Right cardiac atrium (tissue), 5 donors: Measurements from ENCODE around the gene KLF2. TPM values are rescaled to one million over a fixed set of nuclear protein-coding genes. Genes with fewer than 3 reads are reported as not detected.

Experiments used
- ATAC-seq, 2 donors: fragments of 200-7000 bp; cut with Tn5 transposase; one replicate each; pipeline versions ENCODE4 v1.8.0 to v1.9.1; 2020; ENCODE audit warnings: moderate library complexity in 2 of 2, mild to moderate bottlenecking in 1 of 2
- DNase-seq, 3 donors: peaks; one replicate each; pipeline ENCODE4 v3.0.0-alpha.2; 2020
- H3K27ac ChIP-seq: one replicate; pipeline ENCODE4 v1.5.1; 2013; ENCODE audit warnings: mild to moderate bottlenecking, low read length, control low read depth, moderate library complexity
- H3K27me3 ChIP-seq: one replicate; pipeline ENCODE4 v1.6.1; 2013; ENCODE audit not compliant: control insufficient read depth, insufficient read depth
- H3K4me1 ChIP-seq: one replicate; pipeline ENCODE4 v1.6.1; 2013; ENCODE audit warnings: low read length; ENCODE audit not compliant: control insufficient read depth, insufficient read depth
- H3K4me3 ChIP-seq: one replicate; pipeline ENCODE4 v1.5.1; 2013; ENCODE audit warnings: low read length, control low read depth
- H3K9me3 ChIP-seq: one replicate; pipeline ENCODE4 v1.6.1; 2013; ENCODE audit warnings: low read length; ENCODE audit not compliant: control insufficient read depth
- WGBS: extraction: QIAGEN DNeasy Blood & Tissue Kit; methylation state at CpG from one replicate; pipeline ENCODE4 v1.1.7; 2013; 5-methylcytosine and 5-hydroxymethylcytosine counted together
- intact Hi-C, 4 donors: fragments of 100-400 bp; cut with DNase I; formaldehyde crosslinking; loops; one replicate each; pipeline versions ENCODE4 v1.11.0 to v1.14.0; 2022 to 2023
- polyA plus RNA-seq: library from polyadenylated mRNA; stranded (reverse); fragments of 200-250 nt; gene quantifications from one replicate; pipeline ENCODE4 v1.2.3, GENCODE V29; 2013
- total RNA-seq, 4 donors: library from RNA; stranded (reverse); fragmentation: NEBNext Ultra II Directional; extraction: Animal tissue kit (Norgen Biotek cat#: 25700); gene quantifications; one replicate each; pipeline ENCODE4 v1.2.1, GENCODE V29; 2021
- donor health status: healthy with polysubstance abuse.
- donor health status: DM: no; HTN: yes; CAD: no.
- donor health status: DM: no; HTN: no; CAD: no.
- donor health status: DM: no; HTN: yes; CAD: no; lungs with severe emphysema.
- donor health status: DM: yes; HTN: yes; CAD: no.

Gene KLF2
- total and polyA plus RNA-seq, 5 donors = 30.9 to 73.5 (median 65.5) TPM

- ATAC-seq = peak in 1 of 2 donors; percentile 7
- 83% methylated on average over 11 of the region's 11 CpGs for WGBS
- Histone ChIP-seq H3K4me1 (no peaks in the 10 kb centered on the region), H3K27ac (no peak overlapping the region), H3K9me3 (no peaks in the 10 kb centered on the region), H3K4me3 (no peak overlapping the region), H3K27me3 (no peaks in the 10 kb centered on the region)
- intact Hi-C loops = no loop called here
- DNase-seq = peak in 1 of 3 donors; percentile 42
Observed at GRCh38 chr19:16363852-16364230, 39.2 kb downstream of the KLF2 start.

GRCh38 chr19:16364231-16364865 lies 39.7 kb downstream of the KLF2 start:
- Histone ChIP-seq H3K27me3 (no peaks in the 10 kb centered on the region), H3K9me3 (no peaks in the 10 kb centered on the region), H3K4me3 (no peak overlapping the region), H3K27ac (no peak overlapping the region), H3K4me1 (no peaks in the 10 kb centered on the region)
- intact Hi-C loops = no loop called here
- peak in 2 of 3 donors; percentile 36 to 45 for DNase-seq
- WGBS = 93% methylated on average over 22 of the region's 22 CpGs
- ATAC-seq = peak; percentile 18 to 20

- Histone ChIP-seq H3K4me3 (no peak overlapping the region), H3K4me1 (no peaks in the 10 kb centered on the region), H3K9me3 (no peaks in the 10 kb centered on the region), H3K27me3 (no peaks in the 10 kb centered on the region), H3K27ac (no peak overlapping the region)
- ATAC-seq (no peak), DNase-seq (peak in 2 of 3 donors; percentile 45 to 49)
- intact Hi-C loops = no loop called here
- WGBS = 89% methylated on average over 12 of the region's 12 CpGs
Observed at GRCh38 chr19:16365300-16365996, 40.8 kb downstream of the KLF2 start.

- intact Hi-C loops = no loop called here
- no peaks in the 10 kb centered on the region for H3K4me1 ChIP-seq
- H3K27me3 ChIP-seq = no peaks in the 10 kb centered on the region
- H3K4me3 ChIP-seq = no peak overlapping the region
- DNase-seq (peak in 2 of 3 donors; percentile 10 to 19), ATAC-seq (no peak)
- WGBS = 79% methylated on average over 9 of the region's 9 CpGs
- H3K9me3 ChIP-seq = no peaks in the 10 kb centered on the region
- no peak overlapping the region for H3K27ac ChIP-seq
Observed at GRCh38 chr19:16366056-16366432, 41.4 kb downstream of the KLF2 start.

GRCh38 chr19:16366433-16367260 lies 42.0 kb downstream of the KLF2 start:
- Histone ChIP-seq H3K27ac (no peak overlapping the region), H3K27me3 (no peaks in the 10 kb centered on the region), H3K9me3 (no peaks in the 10 kb centered on the region), H3K4me1 (no peaks in the 10 kb centered on the region), H3K4me3 (no peak overlapping the region)
- intact Hi-C loops = no loop called here
- ATAC-seq (no peak), DNase-seq (peak in 2 of 3 donors; percentile 51 to 67)
- WGBS = 73% methylated on average over 25 of the region's 25 CpGs

- no peaks in the 10 kb centered on the region for H3K4me1 ChIP-seq
- no peak for ATAC-seq
- peak in 2 of 3 donors; percentile 61 to 67 for DNase-seq
Observed at GRCh38 chr19:16367261-16367683, 42.6 kb downstream of the KLF2 start.

GRCh38 chr19:16368385-16369305 lies 44.0 kb downstream of the KLF2 start:
- no peak for DNase-seq
- no peak for ATAC-seq
- no peak overlapping the region for H3K4me3 ChIP-seq
- no peak overlapping the region for H3K27ac ChIP-seq
- intact Hi-C loops = no loop called here
- no peaks in the 10 kb centered on the region for H3K27me3 ChIP-seq
- no peaks in the 10 kb centered on the region for H3K4me1 ChIP-seq
- H3K9me3 ChIP-seq = no peaks in the 10 kb centered on the region
- 77% methylated on average over 18 of the region's 18 CpGs for WGBS

More at GRCh38 chr19:16367261-16367683, 42.6 kb downstream of the KLF2 start:
- intact Hi-C loops = no loop called here
- 88% methylated on average over 10 of the region's 10 CpGs for WGBS
- Histone ChIP-seq H3K4me3 (no peak overlapping the region), H3K27ac (no peak overlapping the region), H3K27me3 (no peaks in the 10 kb centered on the region), H3K9me3 (no peaks in the 10 kb centered on the region)

GRCh38 chr19:16369306-16369663 lies 44.7 kb downstream of the KLF2 start:
- DNase-seq (no peak), ATAC-seq (no peak)
- no peaks in the 10 kb centered on the region for H3K9me3 ChIP-seq
- no peaks in the 10 kb centered on the region for H3K4me1 ChIP-seq
- H3K27me3 ChIP-seq = no peaks in the 10 kb centered on the region
- H3K4me3 ChIP-seq = no peak overlapping the region
- intact Hi-C loops = no loop called here
- 84% methylated on average over 3 of the region's 3 CpGs for WGBS
- H3K27ac ChIP-seq = no peak overlapping the region

- intact Hi-C loops = no loop called here
- DNase-seq (peak in 1 of 3 donors; percentile 49), ATAC-seq (no peak)
- Histone ChIP-seq H3K4me1 (no peaks in the 10 kb centered on the region), H3K27ac (no peak overlapping the region), H3K9me3 (no peaks in the 10 kb centered on the region), H3K4me3 (no peak overlapping the region), H3K27me3 (no peaks in the 10 kb centered on the region)
- 90% methylated on average over 22 of the region's 22 CpGs for WGBS
Observed at GRCh38 chr19:16369664-16370576, 45.3 kb downstream of the KLF2 start.
